Measurements from ENCODE around the gene ANKS1B. TPM values are rescaled to one million over a fixed set of nuclear protein-coding genes. Genes with fewer than 3 reads are reported as not detected.

Gene ANKS1B
- total RNA-seq, 1 donor from 2014 or later, result 8.2 TPM

GRCh38 chr12:99383258-99383657 lies 601.5 kb downstream of the ANKS1B start:
- no peak for DNase-seq (ENCODE audit: low spot score in 2 of 2)
- Histone ChIP-seq H3K4me1 (peaks cover 0 to 4% of the 10 kb centered on the region in 2 donors), H3K27me3 (no peaks in the 10 kb centered on the region), H3K9me3 (no peaks in the 10 kb centered on the region), H3K4me3 (no peak overlapping the region), H3K36me3 (no peaks in the 10 kb centered on the region), H3K27ac (no peak overlapping the region)
- intact Hi-C loops (cut with DNase I), result no loop called here
- TF ChIP-seq CTCF (IDR thresholded peaks at IDR 0.05), result no peak

- Histone ChIP-seq H3K4me3 (no peak overlapping the region), H3K36me3 (no peaks in the 10 kb centered on the region), H3K9me3 (no peaks in the 10 kb centered on the region), H3K4me1 (no peaks in the 10 kb centered on the region), H3K27me3 (no peaks in the 10 kb centered on the region), H3K27ac (no peak overlapping the region)
- intact Hi-C loops (cut with DNase I), result no loop called here
- no peak for TF ChIP-seq CTCF (IDR thresholded peaks at IDR 0.05)
- no peak for DNase-seq (ENCODE audit: low spot score in 2 of 2)
Measured at GRCh38 chr12:99381992-99382391, 602.7 kb downstream of the ANKS1B start.

GRCh38 chr12:99380701-99381100 lies 604.0 kb downstream of the ANKS1B start:
- Histone ChIP-seq H3K9me3 (no peaks in the 10 kb centered on the region), H3K27ac (no peak overlapping the region)
- no peak for TF ChIP-seq CTCF (IDR thresholded peaks at IDR 0.05)

GRCh38 chr12:99374023-99374422 lies 610.7 kb downstream of the ANKS1B start:
- H3K27ac ChIP-seq, result no peak overlapping the region
- no peak overlapping the region for H3K4me3 ChIP-seq
- H3K27me3 ChIP-seq, result no peaks in the 10 kb centered on the region
- no peak for DNase-seq (ENCODE audit: low spot score in 2 of 2)
- TF ChIP-seq CTCF (IDR thresholded peaks at IDR 0.05), result no peak
- intact Hi-C loops (cut with DNase I), result no loop called here
- no peaks in the 10 kb centered on the region for H3K9me3 ChIP-seq
- H3K36me3 ChIP-seq, result no peaks in the 10 kb centered on the region
- no peaks in the 10 kb centered on the region for H3K4me1 ChIP-seq

More at GRCh38 chr12:99380701-99381100, 604.0 kb downstream of the ANKS1B start:
- intact Hi-C loops (cut with DNase I), result no loop called here
- DNase-seq (ENCODE audit: low spot score in 2 of 2), result no peak
- Histone ChIP-seq H3K36me3 (no peaks in the 10 kb centered on the region), H3K27me3 (no peaks in the 10 kb centered on the region), H3K4me3 (no peak overlapping the region), H3K4me1 (no peaks in the 10 kb centered on the region)

- no peak for TF ChIP-seq CTCF (IDR thresholded peaks at IDR 0.05)
- H3K27ac ChIP-seq, result no peak overlapping the region
- H3K27me3 ChIP-seq, result no peaks in the 10 kb centered on the region
- DNase-seq (ENCODE audit: low spot score in 2 of 2), result no peak
- H3K4me1 ChIP-seq, result no peaks in the 10 kb centered on the region
- no peak overlapping the region for H3K4me3 ChIP-seq
- H3K9me3 ChIP-seq, result no peaks in the 10 kb centered on the region
- intact Hi-C loops (cut with DNase I), result no loop called here
- H3K36me3 ChIP-seq, result no peaks in the 10 kb centered on the region
Measured at GRCh38 chr12:99372257-99372920, 612.3 kb downstream of the ANKS1B start.
